GM19043 (cell line): ENCODE measurements around the gene KIAA1671.

Experiments used
- ATAC-seq: cut with Tn5 transposase; IDR thresholded peaks from one replicate; pipeline ENCODE4 v1.9.1; 2021; ENCODE audit warnings: low read depth; ENCODE audit not compliant: unreplicated experiment

The KIAA1671 gene

DNA sequence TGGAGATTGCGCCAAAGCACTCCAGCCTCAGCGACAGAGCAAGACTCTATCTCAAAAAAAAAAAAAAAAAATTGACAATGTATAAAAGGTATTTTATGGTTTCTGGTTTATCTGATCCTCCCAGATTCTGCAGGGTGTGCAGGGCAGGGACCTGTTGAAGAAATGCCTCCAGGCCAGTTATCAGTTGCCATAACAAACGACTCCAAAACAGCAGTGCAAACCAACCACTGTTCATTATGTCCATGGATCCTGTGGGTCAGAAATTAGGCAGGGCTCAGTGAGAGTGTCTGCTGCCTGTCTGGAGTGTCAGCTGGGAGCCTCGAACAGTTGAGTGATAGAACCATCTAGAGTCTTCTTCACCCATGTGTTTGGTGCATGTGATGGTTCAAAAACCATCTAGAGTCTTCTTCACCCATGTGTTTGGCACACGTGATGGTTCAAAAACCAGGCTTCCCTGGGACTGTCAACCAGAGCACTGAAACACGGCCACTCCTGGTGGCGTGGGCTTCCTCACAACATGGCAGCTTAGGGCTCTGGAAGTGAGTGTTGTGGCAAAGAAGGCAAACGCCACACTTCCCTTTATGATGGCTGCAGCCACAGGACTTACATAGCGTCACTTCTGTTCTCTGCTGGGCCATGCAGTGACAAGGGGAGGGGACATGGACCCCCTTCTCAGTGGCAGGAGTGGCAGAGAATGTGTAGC is 132.0 kb downstream of the KIAA1671 start:
- ATAC-seq = no peak

DNA sequence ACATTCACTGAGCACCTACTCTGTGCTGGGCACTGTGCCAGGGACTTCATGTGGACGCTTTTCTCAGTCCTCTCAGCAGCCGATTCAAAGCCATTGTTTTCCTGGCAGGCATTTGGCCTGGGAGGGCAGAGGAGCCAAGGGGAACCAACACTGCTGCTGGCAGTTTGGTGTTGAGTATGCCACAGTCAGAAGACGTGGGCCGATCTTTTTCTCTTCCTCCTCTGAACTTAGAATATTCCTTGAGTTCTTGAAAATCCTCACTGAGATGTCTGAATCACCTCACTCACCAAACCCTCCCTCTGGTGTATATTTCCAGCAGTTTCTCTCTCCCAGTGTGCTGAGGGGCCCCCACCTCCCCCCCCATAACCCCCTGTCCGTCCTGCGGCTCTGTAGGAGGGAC is 132.6 kb downstream of the KIAA1671 start:
- ATAC-seq = no peak

DNA sequence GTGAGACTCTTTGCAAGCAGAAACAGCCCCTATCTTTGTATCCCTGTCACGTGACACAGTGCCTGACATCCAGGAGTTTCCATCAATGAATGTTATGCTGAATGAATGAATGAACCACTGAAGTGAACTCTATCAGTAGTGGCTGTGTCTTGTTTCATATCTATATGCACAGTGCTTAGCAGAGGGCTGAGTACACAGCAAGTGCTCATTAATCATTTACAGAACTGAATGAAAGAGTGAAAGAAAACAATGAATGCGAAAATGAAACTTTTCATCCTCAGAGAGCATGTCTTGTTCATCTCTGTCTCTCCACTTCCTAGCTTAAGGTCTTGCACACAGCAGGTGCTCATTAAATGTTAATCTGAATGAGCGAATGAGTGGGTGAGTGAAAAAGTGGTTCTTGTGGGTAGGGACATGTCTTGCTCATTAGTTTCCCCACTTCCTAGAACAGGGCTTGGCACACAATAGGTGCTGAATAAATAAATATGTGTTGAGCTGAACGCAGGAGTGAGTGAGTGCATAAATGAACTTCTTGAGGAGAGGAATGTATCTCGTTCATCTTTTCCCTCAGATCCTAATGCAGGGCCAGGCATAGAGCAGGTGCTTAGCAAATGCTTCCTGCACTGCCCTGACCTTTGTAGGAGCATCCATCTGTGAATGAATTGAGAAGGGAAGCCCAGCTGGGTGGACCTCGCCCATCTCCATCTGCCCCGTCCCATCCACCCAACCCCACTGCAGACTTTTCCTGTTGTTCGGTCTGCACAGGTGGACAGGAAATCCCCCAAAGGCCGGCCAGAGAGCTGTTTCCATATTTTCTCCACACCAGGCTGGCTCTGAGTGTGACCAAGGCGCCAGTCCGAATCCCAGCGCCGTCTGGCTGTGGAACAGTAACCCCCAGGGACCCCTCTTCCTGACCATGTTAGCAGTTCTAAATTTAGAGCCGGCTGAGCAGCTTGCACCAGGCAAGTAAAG is 133.7 kb downstream of the KIAA1671 start:
- peak; percentile 86 for ATAC-seq

DNA sequence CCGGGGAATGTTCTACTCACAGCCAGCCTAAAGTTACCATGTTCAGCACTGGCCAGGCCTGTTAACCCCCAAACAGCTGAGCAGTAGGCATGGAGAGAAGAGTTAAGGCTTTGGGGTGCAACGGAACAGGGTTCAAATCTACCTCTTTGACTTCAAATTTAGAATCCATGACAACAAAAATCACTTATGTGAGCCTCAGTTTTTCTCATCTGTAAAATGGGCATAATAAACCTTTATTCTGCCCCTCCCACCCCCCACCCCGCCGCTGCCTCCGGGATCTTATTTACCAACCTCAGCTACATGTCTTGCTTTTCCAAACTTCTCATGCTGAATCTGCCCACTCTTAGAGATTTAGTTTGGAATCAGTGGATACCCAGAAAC is 134.4 kb downstream of the KIAA1671 start:
- ATAC-seq = no peak

DNA sequence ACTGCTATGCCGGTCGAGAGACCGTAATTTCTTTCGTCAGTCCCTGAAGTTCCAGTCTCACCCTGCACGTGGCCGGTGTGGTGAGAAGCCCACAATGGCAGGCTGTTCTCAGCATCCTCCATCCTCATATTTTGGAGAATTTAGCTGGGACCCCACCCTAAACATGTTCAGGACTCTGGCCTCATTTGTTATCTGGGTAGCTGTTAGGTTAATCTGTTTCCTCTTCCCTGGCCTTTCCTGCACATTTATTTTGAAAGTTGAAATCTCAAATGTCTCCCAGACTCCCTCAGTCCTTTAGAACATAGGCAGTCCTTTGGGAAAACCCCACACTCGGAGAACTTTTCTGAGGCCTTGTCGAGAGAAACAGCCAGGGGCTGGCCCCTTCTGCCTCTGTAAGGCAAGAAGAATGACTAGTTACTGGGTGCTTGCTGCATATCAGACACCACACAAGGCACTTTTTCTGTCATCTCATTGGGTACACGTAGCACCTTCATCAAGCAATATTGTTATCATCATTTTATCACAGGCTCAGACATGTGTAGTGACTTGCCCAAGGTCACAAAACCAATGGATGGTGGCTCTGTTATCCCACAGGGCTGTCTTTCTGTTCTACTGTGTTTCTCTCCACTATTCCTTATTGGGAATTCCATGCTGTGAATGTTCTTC is 137.8 kb downstream of the KIAA1671 start:
- no peak for ATAC-seq

DNA sequence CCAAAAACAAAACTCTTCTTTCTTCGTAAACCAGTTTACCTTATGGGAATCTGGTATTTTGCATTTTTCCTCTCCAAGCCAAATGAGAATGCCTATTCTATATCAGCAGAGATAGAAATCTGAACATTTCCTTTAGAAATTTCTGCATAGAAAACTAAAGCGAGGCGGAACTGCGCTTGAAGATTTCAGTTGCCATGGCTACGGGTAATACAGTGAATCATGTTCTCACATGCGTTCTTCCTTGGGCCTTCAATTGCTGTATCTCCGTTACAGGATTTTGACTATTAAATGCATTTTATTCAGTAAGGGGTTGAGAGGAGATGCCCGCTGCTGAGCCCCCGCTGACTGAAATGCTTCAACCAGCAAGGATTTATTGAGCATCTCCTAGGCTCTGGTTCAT is 138.9 kb downstream of the KIAA1671 start:
- ATAC-seq = no peak

DNA sequence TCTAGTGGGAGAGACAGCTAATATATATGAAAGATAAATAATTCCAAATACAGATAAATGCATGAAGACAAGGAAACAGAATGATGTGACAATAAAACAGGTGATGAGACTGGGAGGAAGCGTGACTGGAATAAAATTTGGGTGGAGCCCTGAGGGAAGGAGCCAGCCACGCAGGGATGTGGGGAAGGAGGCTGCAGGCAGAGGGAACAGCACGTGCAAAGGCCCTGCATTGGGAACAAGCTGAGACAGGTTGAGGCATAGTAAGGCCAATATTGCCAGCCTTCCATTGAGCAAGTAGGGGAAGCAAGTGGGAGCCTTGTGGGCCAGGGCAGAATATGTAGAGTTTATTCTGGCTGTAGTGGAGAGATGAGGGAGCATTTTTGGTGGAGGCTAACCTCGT is 139.6 kb downstream of the KIAA1671 start:
- no peak for ATAC-seq

DNA sequence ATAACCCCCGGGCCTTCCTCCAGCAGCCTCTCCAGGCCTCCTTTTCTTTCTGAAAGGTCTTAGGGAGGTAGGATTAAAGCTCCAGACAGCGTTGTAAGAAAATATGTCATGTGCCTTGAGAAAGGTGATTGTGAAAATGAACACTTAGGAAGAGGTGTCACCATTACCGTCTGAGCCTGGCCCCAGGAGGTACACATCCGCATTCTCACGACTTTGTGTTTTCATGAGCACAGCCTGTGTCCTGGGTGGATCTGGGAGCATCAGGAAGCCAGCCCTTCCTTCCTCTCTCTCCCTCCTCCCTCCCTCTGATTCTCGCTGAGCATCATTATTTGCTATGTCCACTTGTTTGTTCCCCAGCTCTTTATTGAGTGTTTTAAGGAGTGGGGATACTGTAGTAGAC is 142.1 kb downstream of the KIAA1671 start:
- ATAC-seq = no peak

DNA sequence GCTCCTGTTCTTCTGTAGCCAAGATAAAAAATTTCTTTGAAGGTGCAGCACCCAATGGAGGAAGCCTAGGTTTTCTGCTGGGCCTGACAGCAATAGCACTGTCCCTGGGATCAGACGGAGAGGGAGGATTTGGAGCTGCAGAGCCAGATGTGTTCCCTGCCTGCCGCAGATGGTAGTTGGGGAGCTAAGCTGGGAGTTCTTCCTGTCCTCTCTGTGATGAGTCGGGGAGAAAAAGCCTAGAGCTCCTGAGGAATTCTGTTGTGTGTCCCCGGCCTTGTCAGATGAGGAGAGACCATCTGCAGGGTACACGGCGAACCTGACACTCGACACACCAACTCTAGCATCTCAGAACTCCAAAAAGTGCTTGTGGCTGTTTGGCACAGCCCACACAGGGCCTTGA is 143.4 kb downstream of the KIAA1671 start:
- ATAC-seq = no peak

DNA sequence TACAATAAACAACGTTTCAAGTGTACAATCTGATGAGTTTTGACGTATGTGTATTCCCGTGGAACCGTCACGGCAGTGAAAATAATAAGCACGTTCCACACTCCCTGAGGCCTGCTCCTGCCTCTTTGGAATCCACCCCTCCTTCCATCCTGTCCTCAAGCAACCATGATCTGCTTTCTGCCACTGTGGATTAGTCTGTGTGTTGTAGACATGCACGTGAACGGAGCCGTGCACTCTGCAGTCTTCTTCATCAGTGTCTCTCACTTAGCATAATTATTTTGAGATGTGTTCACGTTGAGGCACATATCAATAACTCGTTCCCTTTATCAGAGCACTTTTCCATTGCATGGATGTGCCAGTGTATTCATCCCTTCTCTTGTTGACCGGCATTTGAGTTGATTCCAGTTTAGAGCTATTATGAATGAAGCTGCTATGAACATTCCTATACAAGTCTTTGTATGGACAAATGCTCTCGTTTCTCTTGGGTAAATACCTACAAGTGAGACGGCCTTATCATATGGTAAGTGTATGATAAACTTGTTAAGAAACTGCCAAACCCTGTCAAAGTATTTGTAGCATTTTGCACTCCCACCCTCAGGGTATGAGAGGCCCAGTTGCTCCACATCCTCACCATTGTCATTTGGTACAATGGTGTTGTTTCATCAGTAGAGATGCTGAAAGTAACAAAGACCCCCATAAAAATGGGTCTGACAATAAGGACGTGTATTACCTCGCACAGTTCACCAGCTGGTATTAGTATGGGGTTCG is 144.3 kb downstream of the KIAA1671 start:
- no peak for ATAC-seq

DNA sequence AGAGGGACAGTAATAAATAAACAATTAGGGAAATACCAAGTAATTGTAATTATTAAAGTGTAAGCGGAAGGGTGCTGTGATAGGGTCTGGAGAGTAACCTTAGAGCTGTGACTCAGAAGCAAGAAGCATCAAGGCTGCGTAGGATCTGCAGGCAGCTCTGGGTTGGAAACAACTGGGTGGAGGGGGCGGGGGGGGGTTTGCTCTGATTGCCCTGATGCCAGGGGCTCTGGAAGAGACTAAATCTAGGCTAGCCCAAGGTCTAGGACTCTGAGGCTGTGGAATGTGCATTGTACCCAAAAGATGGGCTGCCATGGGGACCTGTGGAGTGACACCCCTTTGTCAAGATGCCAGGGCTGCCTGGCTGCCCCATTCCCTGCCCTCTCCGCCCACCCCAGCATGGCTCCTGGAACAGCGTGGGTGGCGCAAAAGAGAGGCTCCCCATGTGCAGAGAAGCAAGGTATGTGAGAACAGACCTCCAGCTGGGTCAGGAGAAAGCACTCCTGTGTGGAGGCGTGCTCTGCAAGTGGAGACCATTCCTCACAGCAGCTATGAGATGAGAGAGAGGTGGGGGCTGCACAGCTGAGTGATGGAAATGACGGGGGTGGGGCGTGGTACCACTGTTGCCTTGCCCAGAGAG is 146.0 kb downstream of the KIAA1671 start:
- ATAC-seq = no peak

DNA sequence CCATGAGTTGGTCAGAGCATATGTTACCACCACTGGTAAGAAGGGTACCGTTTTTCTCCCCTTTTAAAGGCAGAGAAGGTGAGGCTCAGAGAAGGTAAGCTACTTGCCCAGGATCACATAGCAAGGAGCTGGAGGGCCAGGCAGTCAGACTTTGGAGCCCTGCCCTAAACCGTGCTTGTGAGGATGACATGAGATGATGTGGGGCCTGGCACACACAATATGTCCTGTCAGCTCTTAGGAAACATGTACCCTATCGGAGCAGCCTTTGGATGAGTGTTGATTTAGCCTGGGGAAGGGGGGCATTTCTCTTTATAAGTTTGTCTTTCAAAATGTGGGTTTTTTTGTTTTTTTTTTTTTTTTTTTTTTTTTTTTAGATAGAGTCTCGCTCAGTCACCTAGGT is 146.7 kb downstream of the KIAA1671 start:
- no peak for ATAC-seq

DNA sequence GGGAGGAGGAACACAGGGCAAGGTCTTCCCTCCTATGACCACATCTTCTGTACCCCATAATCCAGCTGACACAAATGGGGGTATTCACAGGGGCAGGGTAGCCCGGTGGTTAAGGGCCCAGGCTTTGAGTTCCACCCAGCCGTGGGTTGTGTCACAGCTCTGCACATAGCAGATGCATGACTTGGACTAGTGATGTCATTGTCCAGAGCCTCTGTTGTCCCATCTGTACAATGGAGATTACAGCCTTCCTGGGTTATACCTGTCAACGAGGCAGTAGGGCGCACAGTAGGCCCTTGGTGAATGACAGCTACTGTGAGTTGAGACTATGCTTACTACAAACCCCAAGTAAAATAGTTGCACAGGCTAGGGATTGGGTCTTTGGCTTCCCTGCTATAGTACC is 147.9 kb downstream of the KIAA1671 start:
- no peak for ATAC-seq

DNA sequence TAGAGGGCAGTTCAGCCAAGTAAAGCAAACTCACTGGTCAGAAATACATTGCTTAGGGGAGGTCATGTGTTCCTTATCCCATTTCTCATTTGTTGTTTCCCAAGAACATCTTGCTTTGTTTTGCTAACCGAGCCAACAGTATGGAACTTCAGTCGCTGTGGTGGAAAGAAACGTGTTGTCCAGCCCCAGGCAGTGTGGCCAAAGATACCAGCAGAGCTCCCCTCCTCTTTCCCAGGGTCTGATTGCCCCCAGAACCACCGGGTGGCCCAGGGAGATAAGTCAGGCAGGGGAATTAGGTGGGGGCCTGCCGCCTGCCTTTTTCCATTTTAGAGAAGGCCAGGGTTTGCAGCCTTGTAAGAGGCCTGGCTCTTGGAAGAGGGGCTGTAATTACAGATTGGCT is 148.4 kb downstream of the KIAA1671 start:
- no peak for ATAC-seq

DNA sequence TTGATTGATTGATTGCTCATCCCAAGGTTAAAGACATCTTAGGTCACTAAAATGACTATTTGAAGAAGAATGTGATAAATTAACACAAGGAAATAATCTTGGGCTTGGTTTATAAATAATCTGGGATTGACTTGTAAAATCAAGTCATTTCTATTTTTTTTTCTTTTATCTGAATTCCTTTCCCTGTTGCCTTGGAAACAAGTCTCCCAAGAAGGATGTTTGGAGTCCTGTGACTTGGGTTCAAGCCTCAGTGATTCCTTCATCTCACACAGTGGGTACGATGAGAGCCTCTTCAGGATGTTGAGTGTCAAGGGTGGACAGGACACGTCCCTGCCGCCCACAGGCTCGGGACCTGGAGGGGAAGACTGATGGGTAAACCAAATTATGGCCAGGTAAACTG is 149.0 kb downstream of the KIAA1671 start:
- no peak for ATAC-seq

DNA sequence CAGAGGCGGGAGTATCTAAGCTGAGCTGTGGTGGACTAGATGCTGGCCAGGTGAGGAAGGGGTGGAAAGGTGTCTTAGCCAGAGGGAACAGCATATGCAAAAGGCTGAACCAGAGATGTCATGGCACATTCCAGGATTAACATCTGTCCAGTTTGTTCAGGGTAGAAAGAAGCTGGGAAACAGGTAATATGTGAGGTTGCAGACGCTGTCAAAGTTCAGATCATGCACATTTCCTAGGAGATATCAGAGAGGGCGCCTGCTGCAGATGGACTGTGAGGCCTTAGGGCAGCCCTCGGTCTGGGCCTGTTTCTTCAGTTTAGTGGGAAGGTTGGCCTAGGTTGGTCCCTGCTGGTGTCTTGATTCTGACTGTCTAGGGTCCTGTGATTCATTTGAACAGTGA is 149.5 kb downstream of the KIAA1671 start:
- ATAC-seq = no peak

DNA sequence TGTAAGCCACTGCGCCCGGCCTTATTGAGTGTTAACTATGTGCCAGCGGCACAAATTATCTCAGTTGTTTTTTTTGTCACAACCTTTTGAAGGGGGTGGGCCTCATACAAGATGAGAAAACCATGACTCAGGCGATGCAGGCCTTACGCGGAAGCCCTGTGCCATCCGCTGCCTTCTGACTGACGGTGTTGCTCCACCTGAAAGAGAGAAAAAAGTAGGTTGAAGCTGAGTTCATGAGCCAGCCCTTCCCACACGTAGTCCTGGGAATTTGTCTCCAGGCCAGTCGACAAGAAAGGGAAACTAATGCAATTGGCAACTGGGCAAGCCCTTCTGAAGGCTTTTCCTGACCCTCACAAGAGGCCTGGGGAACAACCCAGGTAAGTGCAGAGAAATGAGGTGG is 150.2 kb downstream of the KIAA1671 start:
- no peak for ATAC-seq

DNA sequence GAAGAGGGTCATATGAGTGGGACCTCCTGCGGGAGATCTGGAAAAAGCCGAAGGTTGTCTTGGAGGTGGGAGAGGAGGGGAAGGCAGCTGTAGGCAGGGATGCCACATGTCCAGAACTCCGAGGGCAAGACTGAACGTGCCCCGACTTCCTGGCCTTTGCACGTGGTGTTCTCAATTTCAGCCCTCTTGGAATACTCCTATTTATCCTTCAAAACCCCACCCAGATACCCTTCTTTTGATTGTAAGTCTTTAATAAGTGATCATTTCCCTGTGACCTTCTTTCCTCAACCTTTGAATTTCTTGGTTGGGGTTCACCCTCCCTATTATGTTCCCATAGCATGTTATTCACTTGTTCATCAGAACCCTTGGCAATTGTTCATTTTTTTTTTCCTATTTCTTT is 151.9 kb downstream of the KIAA1671 start:
- ATAC-seq = no peak

DNA sequence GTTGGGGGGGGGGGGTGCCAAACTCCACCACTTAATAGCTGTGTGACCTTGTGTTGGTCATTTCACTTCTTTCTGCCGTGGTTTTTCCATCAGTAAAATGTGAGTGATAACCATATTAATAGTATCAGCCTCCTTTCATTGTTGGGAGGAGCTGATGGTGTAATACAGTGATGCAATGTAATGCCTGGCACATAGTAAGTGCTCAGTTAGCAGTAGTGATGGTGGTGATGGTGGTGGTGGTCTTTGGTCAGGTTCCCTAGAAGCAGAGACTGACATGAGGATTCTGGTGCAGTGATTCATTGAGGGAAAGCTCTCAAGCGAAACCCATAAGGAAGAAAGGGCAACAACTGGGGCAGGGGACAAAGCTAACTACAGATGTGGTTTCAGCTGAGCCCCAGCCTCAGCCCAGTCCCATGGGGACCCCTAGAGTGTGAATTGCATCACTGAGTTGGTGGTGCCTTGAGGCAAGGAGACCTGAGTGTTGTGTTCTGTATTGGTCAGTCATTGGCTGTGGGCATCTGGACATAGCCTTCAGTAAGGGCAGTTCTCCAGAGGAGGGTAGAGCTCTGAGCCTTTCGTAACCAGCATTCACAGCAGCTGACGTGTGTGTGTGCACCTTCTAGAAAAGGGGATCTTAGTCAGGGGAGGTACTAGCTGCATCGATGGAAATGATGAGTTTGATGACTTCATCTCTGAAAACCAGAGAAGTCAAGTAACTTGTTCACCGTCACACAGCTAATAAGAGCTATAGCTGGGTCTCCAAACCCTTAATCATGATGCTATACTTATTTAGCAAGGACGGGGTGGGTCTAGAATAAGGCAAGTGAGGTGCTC is 153.5 kb downstream of the KIAA1671 start:
- ATAC-seq = no peak
